Measurements from ENCODE around the gene MPLKIP.
"Not testable (repeated sequence)": the region's sequence is repeated elsewhere in the genome, so short reads cannot be mapped to it uniquely, and the experiment has no call there.

Gene MPLKIP

GRCh38 chr7:40134428-40135316 lies at the start of gene MPLKIP, which contains the start of gene SUGCT:
Gene MPLKIP (minus strand): TSS chr7:40134622. CDS start chr7:40134567, 55 bp downstream.
Gene SUGCT (plus strand): TSS chr7:40135005.
- DNase-seq, result peak; percentile 82

GRCh38 chr7:40182452-40182851 lies 48.0 kb upstream of the MPLKIP start:
- DNase-seq, result no peak

GRCh38 chr7:40177071-40177470 lies 42.6 kb upstream of the MPLKIP start:
- no peak for DNase-seq

DNA sequence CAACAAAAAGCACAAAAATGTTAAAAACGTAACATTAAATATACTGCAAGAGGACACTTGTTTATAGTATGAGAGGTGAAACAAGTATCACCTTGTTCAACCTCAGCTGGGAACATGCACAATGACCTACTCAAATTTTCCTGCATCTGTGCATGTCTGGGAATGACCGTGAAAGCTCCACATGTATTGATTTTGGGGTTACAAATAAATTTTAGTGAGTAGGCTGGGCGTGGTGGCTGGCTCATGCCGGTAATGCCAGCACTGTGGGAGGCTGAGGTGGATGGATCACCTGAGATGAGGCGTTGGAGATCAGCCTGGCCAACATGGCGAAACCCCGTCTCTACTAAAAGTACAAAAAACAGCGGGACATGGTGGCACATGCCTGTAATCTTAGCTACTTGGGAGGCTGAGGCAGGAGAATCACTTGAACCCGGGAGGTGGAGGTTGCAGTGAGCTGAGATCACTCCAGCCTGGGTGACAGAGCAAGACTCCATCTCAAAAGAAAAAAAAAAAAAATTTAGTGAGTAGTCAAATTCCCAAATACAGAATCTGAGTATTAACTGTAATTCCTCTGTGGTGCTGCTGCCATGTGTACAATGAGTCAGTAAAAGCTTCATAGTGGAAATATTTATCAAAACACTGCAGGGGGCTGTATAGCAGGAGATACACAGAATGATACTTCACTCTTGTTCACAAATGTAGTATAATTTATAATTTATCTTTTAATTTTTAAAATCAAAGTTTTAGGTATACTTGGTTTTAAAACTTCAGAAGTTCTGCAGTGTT lies 41.5 kb upstream of the MPLKIP start:
- DNase-seq, result no peak

- DNase-seq, result not testable (repeated sequence)
These were observed 40.8 kb upstream of the MPLKIP start for GRCh38 chr7:40175256-40175655.

GRCh38 chr7:40173121-40173520 lies 38.7 kb upstream of the MPLKIP start:
- not testable (repeated sequence) for DNase-seq

DNA sequence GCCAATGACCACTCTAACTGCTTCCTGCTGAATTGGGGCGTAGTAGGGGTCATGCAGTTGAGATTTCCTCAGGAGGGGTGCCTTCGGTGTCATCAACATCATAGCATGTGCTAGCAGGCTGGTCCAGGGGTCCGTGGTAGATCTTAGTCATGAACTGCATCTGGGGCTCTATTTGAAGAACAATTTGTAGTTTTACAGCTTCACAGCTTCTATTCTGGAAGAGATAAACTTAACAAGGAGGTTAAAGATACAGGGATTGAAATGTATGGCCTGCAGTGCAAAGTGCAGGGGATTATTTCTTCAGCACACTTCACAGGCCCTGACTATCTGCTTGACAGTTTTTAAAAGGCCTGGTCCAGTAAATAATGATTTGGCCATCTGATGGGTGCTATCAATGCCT lies 33.8 kb upstream of the MPLKIP start:
- not testable (repeated sequence) for DNase-seq

- DNase-seq, result no peak
These were observed 32.9 kb upstream of the MPLKIP start for GRCh38 chr7:40167291-40167690.

GRCh38 chr7:40165216-40165615 lies 30.8 kb upstream of the MPLKIP start:
- no peak for DNase-seq

DNA sequence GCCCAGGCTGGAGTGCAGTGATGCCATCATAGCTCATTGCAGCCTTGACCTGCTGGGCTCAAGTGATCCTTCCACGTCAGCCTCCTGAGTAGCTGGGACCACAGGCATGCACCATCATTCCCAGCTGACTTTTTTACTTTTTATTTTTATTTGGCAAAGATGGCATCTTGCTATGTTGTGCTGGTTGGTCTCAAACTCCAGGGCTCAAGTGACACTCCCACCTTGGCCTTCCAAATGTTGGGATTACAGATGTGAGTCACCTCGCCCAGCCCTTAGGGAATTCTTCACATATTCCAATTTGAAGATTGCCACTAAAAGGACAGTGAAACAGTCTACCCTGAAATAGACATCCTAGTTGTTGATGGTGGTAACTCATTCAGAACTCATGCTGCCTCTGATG lies 28.1 kb upstream of the MPLKIP start:
- DNase-seq, result no peak

DNA sequence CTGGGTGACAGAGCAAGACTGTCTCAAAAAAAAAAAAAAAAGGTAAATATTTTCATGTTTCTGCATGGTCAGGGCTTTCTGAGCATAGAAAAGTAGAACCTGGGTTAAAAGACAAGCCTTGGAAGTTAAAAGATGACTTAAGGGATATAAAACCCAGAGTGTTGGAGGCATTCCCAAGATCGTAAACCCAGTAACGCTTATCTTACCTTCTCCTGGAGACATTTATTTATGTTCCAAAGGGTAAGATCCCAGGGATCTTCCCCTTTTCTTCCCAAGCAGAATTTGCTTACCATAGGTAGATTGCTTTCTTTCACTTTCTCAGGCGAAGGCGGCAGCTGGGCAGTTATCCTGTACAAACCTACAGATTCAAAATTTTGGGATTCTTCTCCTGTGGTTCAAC lies 22.6 kb upstream of the MPLKIP start:
- no peak for DNase-seq

- no peak for DNase-seq
These were observed 17.1 kb upstream of the MPLKIP start for GRCh38 chr7:40151504-40151903.

GRCh38 chr7:40148671-40149070 lies 14.2 kb upstream of the MPLKIP start:
- no peak for DNase-seq

- not testable (repeated sequence) for DNase-seq
These were observed 13.8 kb upstream of the MPLKIP start for GRCh38 chr7:40148247-40148580.

GRCh38 chr7:40147371-40148246 lies 13.2 kb upstream of the MPLKIP start:
- no peak for DNase-seq

DNA sequence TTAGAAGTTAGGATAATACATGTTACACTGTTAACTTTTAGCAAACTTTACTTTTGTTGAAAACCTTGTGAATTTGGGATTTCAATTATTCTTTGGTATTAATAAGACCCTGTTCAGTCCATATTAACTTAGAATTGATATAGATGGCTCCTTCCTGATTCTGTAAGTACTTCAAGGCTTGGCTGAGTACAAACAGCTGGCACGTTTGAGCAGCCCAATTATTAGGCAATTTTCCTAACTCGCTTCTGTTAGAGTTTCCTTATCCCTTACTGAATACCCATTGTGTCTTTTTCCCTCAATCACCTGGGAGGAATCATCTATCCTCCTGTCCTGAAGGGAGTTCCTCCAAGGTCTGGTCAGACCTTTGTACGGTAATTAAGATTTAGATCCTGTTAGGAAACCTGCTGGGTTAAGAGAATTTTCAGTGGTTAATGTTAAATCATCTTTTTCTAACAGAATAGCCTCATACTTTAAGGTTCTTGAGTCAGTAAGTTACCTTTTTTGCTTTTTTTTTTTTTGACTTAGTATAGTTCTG lies 11.2 kb upstream of the MPLKIP start:
- DNase-seq, result not testable (repeated sequence)

GRCh38 chr7:40141916-40142315 lies 7.5 kb upstream of the MPLKIP start:
- not testable (repeated sequence) for DNase-seq

GRCh38 chr7:40139891-40140290 lies 5.5 kb upstream of the MPLKIP start:
- not testable (repeated sequence) for DNase-seq

DNA sequence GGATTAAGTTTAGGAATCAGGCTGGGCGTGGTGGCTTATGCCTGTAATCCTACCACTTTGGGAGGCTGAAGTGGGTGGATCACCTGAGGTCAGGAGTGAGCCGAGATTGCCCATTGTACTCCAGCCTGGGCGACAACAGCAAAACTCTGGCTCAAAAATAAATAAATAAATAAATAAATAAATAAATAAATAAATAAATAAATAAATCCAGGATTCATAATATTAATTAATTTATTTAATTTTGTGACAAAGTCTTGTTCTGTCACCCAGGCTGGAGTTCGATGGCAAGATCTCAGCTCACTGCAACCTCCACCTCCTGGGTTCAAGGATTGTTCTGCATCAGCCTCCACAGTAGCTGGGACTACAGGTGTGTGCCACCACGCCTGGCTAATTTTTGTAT lies 4.6 kb upstream of the MPLKIP start:
- no peak for DNase-seq

- no peak for DNase-seq
These were observed 3.1 kb upstream of the MPLKIP start for GRCh38 chr7:40137563-40137962.

DNA sequence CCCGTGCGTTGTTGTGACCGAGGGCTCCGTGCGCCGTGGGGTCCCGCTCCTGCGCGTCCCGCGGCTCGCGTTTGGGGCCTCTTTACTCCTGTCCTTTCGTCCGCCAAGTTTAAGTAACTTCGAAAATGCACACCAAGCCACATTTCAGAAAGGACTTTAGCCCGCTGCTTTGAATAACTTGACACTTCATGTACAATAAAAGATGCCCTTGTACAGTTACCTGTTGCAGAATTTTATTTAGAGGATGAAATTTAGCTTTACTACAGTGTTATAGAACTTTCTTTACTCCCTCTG lies 842 bp upstream of the MPLKIP start:
- no peak for DNase-seq

GRCh38 chr7:40133561-40134427 lies 628 bp downstream of the MPLKIP start:
- no peak for DNase-seq
